RWPE2 (cell line): ENCODE results near the gene NTHL1.

ENCODE experiments used
- ATAC-seq: fragments of 200-7000 bp; cut with Tn5 transposase; 3 replicates; pipeline ENCODE4 v1.9.1; 2021; ENCODE audit warnings: low read depth
- DNase-seq: peaks from one replicate; pipeline ENCODE4 v3.0.0-alpha.2; 2020; ENCODE audit warnings: low spot score
- H3K27ac ChIP-seq: fragments of 450-650 bp; 2 replicates; pipeline ENCODE4 v1.5.1; 2017; ENCODE audit warnings: mild to moderate bottlenecking; ENCODE audit not compliant: poor library complexity, severe bottlenecking
- H3K27me3 ChIP-seq: fragments of 250-450 bp; sonication (Bioruptor Pico); 2 replicates; pipeline ENCODE4 v1.5.1; 2021; ENCODE audit warnings: mild to moderate bottlenecking, moderate library complexity; ENCODE audit not compliant: insufficient read depth, poor library complexity, severe bottlenecking
- H3K36me3 ChIP-seq: fragments of 250-450 bp; sonication (Bioruptor Pico); 2 replicates; pipeline ENCODE4 v1.5.1; 2020; ENCODE audit warnings: low read depth, mild to moderate bottlenecking, moderate library complexity
- H3K4me1 ChIP-seq: fragments of 250-450 bp; sonication (Bioruptor Pico); 2 replicates; pipeline ENCODE4 v1.5.1; 2021; ENCODE audit warnings: mild to moderate bottlenecking, moderate library complexity; ENCODE audit not compliant: insufficient read depth, poor library complexity, severe bottlenecking
- H3K4me3 ChIP-seq: fragments of 250-450 bp; sonication (Bioruptor Pico); 2 replicates; pipeline ENCODE4 v1.5.1; 2021; ENCODE audit warnings: mild to moderate bottlenecking, moderate library complexity; ENCODE audit not compliant: severe bottlenecking
- H3K9me3 ChIP-seq: fragments of 250-450 bp; sonication (Bioruptor Pico); 2 replicates; pipeline ENCODE4 v1.5.1; 2021; ENCODE audit warnings: mild to moderate bottlenecking, moderate library complexity; ENCODE audit not compliant: severe bottlenecking
- TF ChIP-seq, protein P1 (sequence below): fragments of 450-650 bp; IDR thresholded peaks from one replicate; pipeline ENCODE4 v1.5.1; 2017; ENCODE audit warnings: mild to moderate bottlenecking, moderate library complexity; ENCODE audit not compliant: poor library complexity, severe bottlenecking

The NTHL1 gene

DNA sequence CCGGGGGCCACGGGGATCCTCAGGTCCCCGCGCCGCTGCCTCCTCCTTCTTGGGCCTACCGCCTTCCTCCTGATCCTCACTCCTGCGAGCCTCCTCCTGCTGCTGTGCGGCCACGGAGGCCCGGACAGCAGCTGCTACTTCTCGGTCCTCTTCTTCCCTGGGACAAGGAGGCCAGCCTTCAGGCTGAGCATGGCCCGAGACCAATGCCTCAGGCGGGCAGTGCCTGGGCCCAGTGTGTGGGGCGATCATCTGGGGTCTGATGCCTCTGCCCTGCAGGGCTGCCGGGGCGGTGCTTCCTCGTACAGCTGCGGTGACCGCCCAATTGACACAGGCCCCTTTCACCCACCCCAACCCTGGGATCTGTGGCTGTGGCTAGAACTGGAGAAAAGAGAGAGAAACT, 46.6 kb downstream of the NTHL1 start:
- H3K9me3 ChIP-seq: no peaks in the 10 kb centered on the region
- no peak overlapping the region for H3K27ac ChIP-seq
- TF ChIP-seq, protein P1, sequence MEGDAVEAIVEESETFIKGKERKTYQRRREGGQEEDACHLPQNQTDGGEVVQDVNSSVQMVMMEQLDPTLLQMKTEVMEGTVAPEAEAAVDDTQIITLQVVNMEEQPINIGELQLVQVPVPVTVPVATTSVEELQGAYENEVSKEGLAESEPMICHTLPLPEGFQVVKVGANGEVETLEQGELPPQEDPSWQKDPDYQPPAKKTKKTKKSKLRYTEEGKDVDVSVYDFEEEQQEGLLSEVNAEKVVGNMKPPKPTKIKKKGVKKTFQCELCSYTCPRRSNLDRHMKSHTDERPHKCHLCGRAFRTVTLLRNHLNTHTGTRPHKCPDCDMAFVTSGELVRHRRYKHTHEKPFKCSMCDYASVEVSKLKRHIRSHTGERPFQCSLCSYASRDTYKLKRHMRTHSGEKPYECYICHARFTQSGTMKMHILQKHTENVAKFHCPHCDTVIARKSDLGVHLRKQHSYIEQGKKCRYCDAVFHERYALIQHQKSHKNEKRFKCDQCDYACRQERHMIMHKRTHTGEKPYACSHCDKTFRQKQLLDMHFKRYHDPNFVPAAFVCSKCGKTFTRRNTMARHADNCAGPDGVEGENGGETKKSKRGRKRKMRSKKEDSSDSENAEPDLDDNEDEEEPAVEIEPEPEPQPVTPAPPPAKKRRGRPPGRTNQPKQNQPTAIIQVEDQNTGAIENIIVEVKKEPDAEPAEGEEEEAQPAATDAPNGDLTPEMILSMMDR: no peak
- H3K36me3 ChIP-seq: peaks cover 74% of the 10 kb centered on the region
- ATAC-seq: no peak
- H3K4me3 ChIP-seq: no peak overlapping the region
- H3K27me3 ChIP-seq: no peaks in the 10 kb centered on the region
- no peak for DNase-seq
- H3K4me1 ChIP-seq: no peaks in the 10 kb centered on the region

- Histone ChIP-seq H3K27ac (no peak overlapping the region), H3K27me3 (no peaks in the 10 kb centered on the region), H3K4me1 (no peaks in the 10 kb centered on the region), H3K9me3 (no peaks in the 10 kb centered on the region), H3K4me3 (no peak overlapping the region), H3K36me3 (peaks cover 66% of the 10 kb centered on the region)
- TF ChIP-seq, protein P1: no peak
- DNase-seq (no peak), ATAC-seq (no peak)
Observed at GRCh38 chr16:1999866-2000514, 47.6 kb downstream of the NTHL1 start.

GRCh38 chr16:1998852-1999801, 48.5 kb downstream of the NTHL1 start:
- no peak overlapping the region for H3K27ac ChIP-seq
- TF ChIP-seq, protein P1: no peak
- H3K4me1 ChIP-seq: no peaks in the 10 kb centered on the region
- no peak overlapping the region for H3K4me3 ChIP-seq
- H3K27me3 ChIP-seq: no peaks in the 10 kb centered on the region
- ATAC-seq (no peak), DNase-seq (no peak)
- peaks cover 60% of the 10 kb centered on the region for H3K36me3 ChIP-seq
- no peaks in the 10 kb centered on the region for H3K9me3 ChIP-seq

DNA sequence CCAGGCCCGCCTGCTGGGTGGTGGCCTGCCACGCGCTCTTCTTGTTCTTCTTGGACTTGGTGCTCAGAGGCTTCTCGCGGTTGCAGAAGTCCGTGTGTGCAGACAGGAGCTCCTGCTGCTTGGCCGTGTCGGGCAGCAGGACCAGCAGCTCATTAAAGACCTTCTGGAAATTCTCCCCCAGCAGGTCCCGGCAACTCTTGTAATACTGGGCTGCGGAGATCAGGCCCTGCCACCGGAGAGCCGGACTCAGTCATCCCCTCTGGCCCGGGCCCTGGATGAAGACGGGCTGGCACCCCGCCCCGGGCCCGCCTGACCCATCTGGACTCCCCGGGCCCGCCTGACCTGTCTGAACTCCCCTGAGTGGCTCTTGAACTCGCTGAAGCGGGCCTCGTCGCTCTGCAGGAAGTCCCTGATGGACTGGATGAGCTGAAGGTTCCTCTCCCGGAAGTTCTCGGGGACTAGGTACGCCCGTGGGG, 49.2 kb downstream of the NTHL1 start:
- H3K27me3 ChIP-seq: no peaks in the 10 kb centered on the region
- no peak overlapping the region for H3K27ac ChIP-seq
- no peaks in the 10 kb centered on the region for H3K9me3 ChIP-seq
- H3K4me1 ChIP-seq: no peaks in the 10 kb centered on the region
- TF ChIP-seq, protein P1: no peak
- no peak for ATAC-seq
- DNase-seq: no peak
- H3K4me3 ChIP-seq: no peak overlapping the region
- peaks cover 55% of the 10 kb centered on the region for H3K36me3 ChIP-seq
